Mononuclear cell (primary cell): ENCODE data around the gene SPRY1. TPM values are rescaled to one million over a fixed set of nuclear protein-coding genes. Genes with fewer than 3 reads are reported as not detected.

Experiments
- H3K27me3 ChIP-seq: 2 replicates; pipeline ENCODE4 v1.6.0; 2011; ENCODE audit warnings: low read length, control low read depth; ENCODE audit not compliant: insufficient read depth
- H3K4me1 ChIP-seq: 2 replicates; pipeline ENCODE4 v1.5.1; 2011; ENCODE audit warnings: mild to moderate bottlenecking, low read length, control low read depth; ENCODE audit not compliant: insufficient read depth
- H3K4me3 ChIP-seq: 2 replicates; pipeline ENCODE4 v1.5.1; 2011; ENCODE audit warnings: mild to moderate bottlenecking, low read length, moderate library complexity
- H3K9me3 ChIP-seq: 2 replicates; pipeline ENCODE4 v1.5.1; 2011; ENCODE audit warnings: low read depth, mild to moderate bottlenecking, control low read depth, low read length
- total RNA-seq: library from RNA; depleted of rRNA; stranded (reverse); fragments of >200 nt; gene quantifications from one replicate; pipeline ENCODE4 v1.2.3, GENCODE V29; 2012

SPRY1 gene
- total RNA-seq, result 14.1 TPM

- Histone ChIP-seq H3K4me3 (peak within 1 kb of the TSS; percentile 49), H3K9me3 (no peaks in the 10 kb centered on the region), H3K4me1 (peaks cover 35% of the 10 kb centered on the region), H3K27me3 (peaks cover 14% of the 10 kb centered on the region)
Observed at GRCh38 chr4:123396307-123397143, at the start of gene SPRY1. TSS of gene SPRY1 (plus strand) at chr4:123396795. CDS start at chr4:123401592, 4,797 bp downstream.

- Histone ChIP-seq H3K27me3 (no peaks in the 10 kb centered on the region), H3K4me1 (peaks cover under 1% of the 10 kb centered on the region), H3K9me3 (no peaks in the 10 kb centered on the region), H3K4me3 (no peak overlapping the region)
Observed at GRCh38 chr4:123346951-123347350, 49.6 kb upstream of the SPRY1 start.

- H3K9me3 ChIP-seq, result no peaks in the 10 kb centered on the region
Observed at GRCh38 chr4:123348946-123349345, 47.6 kb upstream of the SPRY1 start.

GRCh38 chr4:123349421-123350190 lies 47.0 kb upstream of the SPRY1 start:
- Histone ChIP-seq H3K27me3 (no peaks in the 10 kb centered on the region), H3K4me3 (no peak overlapping the region), H3K9me3 (no peaks in the 10 kb centered on the region), H3K4me1 (peaks cover 9% of the 10 kb centered on the region)

More at GRCh38 chr4:123348946-123349345, 47.6 kb upstream of the SPRY1 start:
- Histone ChIP-seq H3K4me1 (peaks cover 9% of the 10 kb centered on the region), H3K4me3 (no peak overlapping the region), H3K27me3 (no peaks in the 10 kb centered on the region)

- Histone ChIP-seq H3K4me3 (no peak overlapping the region), H3K4me1 (peaks cover 9% of the 10 kb centered on the region), H3K27me3 (no peaks in the 10 kb centered on the region), H3K9me3 (no peaks in the 10 kb centered on the region)
Observed at GRCh38 chr4:123350191-123350544, 46.4 kb upstream of the SPRY1 start.

GRCh38 chr4:123350726-123351125 lies 45.9 kb upstream of the SPRY1 start:
- Histone ChIP-seq H3K27me3 (no peaks in the 10 kb centered on the region), H3K4me3 (no peak overlapping the region), H3K9me3 (no peaks in the 10 kb centered on the region), H3K4me1 (peaks cover 9% of the 10 kb centered on the region)

GRCh38 chr4:123351713-123352112 lies 44.9 kb upstream of the SPRY1 start:
- H3K4me1 ChIP-seq, result peaks cover 9% of the 10 kb centered on the region
- no peak overlapping the region for H3K4me3 ChIP-seq
- no peaks in the 10 kb centered on the region for H3K9me3 ChIP-seq

GRCh38 chr4:123352240-123352945 lies 44.2 kb upstream of the SPRY1 start:
- no peaks in the 10 kb centered on the region for H3K27me3 ChIP-seq
- H3K4me1 ChIP-seq, result peaks cover 9% of the 10 kb centered on the region
- H3K4me3 ChIP-seq, result no peak overlapping the region
- no peaks in the 10 kb centered on the region for H3K9me3 ChIP-seq

More at GRCh38 chr4:123351713-123352112, 44.9 kb upstream of the SPRY1 start:
- H3K27me3 ChIP-seq, result no peaks in the 10 kb centered on the region

GRCh38 chr4:123352966-123353365 lies 43.6 kb upstream of the SPRY1 start:
- Histone ChIP-seq H3K27me3 (no peaks in the 10 kb centered on the region), H3K4me1 (peaks cover 9% of the 10 kb centered on the region), H3K9me3 (no peaks in the 10 kb centered on the region), H3K4me3 (no peak overlapping the region)

- H3K4me3 ChIP-seq, result no peak overlapping the region
- H3K4me1 ChIP-seq, result peaks cover 9% of the 10 kb centered on the region
- no peaks in the 10 kb centered on the region for H3K9me3 ChIP-seq
- H3K27me3 ChIP-seq, result no peaks in the 10 kb centered on the region
Observed at GRCh38 chr4:123353656-123354055, 42.9 kb upstream of the SPRY1 start.

GRCh38 chr4:123354701-123355100 lies 41.9 kb upstream of the SPRY1 start:
- no peaks in the 10 kb centered on the region for H3K27me3 ChIP-seq
- H3K9me3 ChIP-seq, result no peaks in the 10 kb centered on the region
- peaks cover 9% of the 10 kb centered on the region for H3K4me1 ChIP-seq
- no peak overlapping the region for H3K4me3 ChIP-seq

- H3K4me1 ChIP-seq, result peaks cover 8% of the 10 kb centered on the region
- no peaks in the 10 kb centered on the region for H3K9me3 ChIP-seq
- H3K27me3 ChIP-seq, result no peaks in the 10 kb centered on the region
Observed at GRCh38 chr4:123356921-123357320, 39.7 kb upstream of the SPRY1 start.

GRCh38 chr4:123359449-123360315 lies 36.9 kb upstream of the SPRY1 start:
- H3K9me3 ChIP-seq, result no peaks in the 10 kb centered on the region
- H3K27me3 ChIP-seq, result no peaks in the 10 kb centered on the region
- H3K4me1 ChIP-seq, result no peaks in the 10 kb centered on the region
- H3K4me3 ChIP-seq, result no peak overlapping the region

More at GRCh38 chr4:123356921-123357320, 39.7 kb upstream of the SPRY1 start:
- no peak overlapping the region for H3K4me3 ChIP-seq

GRCh38 chr4:123361195-123361861 lies 35.3 kb upstream of the SPRY1 start:
- Histone ChIP-seq H3K4me1 (no peaks in the 10 kb centered on the region), H3K4me3 (no peak overlapping the region), H3K9me3 (no peaks in the 10 kb centered on the region), H3K27me3 (no peaks in the 10 kb centered on the region)
